Raji (cell line): ENCODE data around the gene ARMC10.

Source experiments
- POLR2A ChIP-seq: IDR thresholded peaks from 2 replicates; pipeline ENCODE4 v1.6.1; 2011; ENCODE audit warnings: low read depth, low read length, control low read depth; ENCODE audit not compliant: insufficient read depth

The ARMC10 gene

DNA sequence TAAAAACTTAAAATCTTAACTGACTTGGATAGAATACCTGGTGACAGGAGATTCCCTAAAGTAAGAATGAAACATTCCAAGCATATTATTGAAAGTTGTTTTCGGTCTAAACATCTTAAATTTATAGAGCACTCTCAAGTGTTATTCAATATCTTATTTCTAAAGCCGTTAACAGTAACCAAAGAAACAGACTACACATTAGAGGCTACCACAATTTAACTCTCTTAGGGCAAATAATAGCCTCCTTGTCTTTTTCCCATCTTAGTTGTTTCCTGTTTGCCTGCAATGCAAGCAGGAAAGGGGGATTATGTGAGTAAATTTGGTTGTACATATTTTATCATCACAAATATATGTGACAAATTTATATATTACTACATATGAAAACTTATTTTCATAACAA is 42.5 kb downstream of the ARMC10 start:
- no peak for TF ChIP-seq POLR2A

GRCh38 chr7:103119791-103120291 is 44.9 kb downstream of the ARMC10 start:
- TF ChIP-seq POLR2A = no peak

- TF ChIP-seq POLR2A = no peak
Observed at GRCh38 chr7:103120362-103120761, 45.4 kb downstream of the ARMC10 start.

DNA sequence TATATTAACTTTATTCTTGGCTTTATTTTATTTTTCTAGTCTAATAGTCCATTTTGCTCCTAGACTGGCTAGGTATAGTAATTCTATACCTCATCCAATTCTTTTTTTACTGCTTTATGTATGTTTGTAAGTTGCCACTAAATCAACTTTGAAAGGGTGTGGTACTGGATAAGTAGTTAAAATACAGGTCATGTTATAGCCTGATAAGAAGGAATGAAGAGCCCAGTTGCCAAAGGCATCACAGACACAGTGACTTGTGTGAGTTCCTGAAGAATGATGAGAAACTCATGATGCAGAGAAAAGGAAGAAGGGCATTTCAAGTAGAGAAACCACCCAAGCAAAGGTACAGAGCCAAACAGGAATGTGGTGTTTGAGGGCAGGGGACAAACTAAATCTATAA is 46.7 kb downstream of the ARMC10 start:
- TF ChIP-seq POLR2A = no peak

GRCh38 chr7:103123529-103123928 is 48.6 kb downstream of the ARMC10 start:
- no peak for TF ChIP-seq POLR2A

GRCh38 chr7:103124429-103124979 is 49.6 kb downstream of the ARMC10 start:
- TF ChIP-seq POLR2A = no peak

DNA sequence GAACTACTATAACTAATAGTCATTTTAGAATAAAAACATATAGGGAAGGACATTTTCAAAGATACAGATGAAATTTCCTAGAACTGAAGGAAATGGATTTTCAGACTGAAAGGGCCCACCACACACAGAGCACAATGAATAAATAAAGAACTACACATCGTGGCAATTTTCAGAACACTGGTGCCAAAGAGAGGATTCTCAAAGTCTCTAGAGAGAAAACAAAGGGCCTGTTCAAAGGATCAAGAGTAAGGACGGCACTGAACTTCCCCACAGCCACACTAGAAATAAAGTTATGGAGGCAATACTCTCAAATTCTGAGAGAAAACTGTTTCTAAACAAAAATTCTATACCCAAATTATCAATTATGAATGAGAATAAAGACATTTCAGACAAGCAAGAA is 52.1 kb downstream of the ARMC10 start:
- no peak for TF ChIP-seq POLR2A

DNA sequence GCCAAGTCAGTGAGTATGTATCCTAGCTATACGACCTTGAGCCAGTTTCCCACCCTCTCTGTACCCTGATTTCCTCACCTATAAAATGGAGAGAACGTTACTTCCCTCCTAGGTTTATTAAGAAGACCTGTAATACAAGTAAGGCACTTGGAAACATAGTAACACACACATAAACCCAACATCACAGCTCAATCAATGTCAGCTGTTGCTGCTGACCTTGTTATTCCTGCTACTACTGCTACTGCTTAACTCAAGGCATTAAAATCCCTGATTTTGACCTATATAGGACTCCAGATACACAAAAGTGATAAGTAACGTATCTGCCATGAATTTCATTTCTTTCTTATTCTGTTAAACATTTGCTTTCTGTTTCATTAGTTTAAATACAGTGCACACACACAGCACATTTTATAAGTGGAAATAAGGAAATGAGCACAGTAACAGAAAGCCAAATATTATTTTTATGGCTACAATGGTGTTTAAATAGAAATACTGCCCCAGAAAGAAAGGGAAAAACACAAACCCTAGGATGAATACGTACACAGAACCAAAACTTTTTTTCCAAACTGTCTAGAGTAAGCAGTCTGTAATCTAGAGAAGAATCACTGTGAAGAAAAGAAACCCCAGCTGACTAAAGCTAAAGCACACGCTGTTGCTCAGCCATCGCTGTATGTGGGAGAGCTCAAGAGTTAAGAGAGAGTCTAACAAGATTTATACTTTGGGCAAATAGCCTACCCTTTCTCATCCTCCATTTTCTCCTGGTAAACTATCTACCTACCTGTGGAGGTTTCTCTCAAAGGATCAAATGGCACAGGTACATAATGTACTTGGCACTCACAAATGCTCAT is 55.0 kb downstream of the ARMC10 start:
- TF ChIP-seq POLR2A = no peak

GRCh38 chr7:103130901-103131624 is 56.1 kb downstream of the ARMC10 start:
- no peak for TF ChIP-seq POLR2A

- TF ChIP-seq POLR2A = no peak
Observed at GRCh38 chr7:103132995-103133688, 58.2 kb downstream of the ARMC10 start.

- no peak for TF ChIP-seq POLR2A
Observed at GRCh38 chr7:103134836-103135554, 60.1 kb downstream of the ARMC10 start.

DNA sequence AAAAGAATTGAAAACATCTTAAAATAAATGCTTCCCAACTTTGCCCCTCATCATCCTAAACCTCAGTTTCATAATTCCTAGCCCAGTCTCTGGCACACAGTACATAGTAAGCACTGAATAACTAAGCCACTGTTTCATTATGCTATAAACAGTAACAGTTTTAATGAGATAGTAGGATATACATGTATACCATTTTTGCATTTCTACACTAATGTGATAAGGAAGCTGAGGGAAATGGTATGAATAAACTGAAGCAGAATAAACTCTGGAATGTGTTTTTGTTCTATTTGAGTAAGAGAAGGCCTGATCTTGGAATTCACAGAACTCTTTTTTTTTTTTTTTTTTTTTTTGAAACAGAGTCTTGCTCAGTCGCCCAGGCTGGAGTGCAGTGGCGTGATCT is 65.1 kb downstream of the ARMC10 start:
- TF ChIP-seq POLR2A = no peak

DNA sequence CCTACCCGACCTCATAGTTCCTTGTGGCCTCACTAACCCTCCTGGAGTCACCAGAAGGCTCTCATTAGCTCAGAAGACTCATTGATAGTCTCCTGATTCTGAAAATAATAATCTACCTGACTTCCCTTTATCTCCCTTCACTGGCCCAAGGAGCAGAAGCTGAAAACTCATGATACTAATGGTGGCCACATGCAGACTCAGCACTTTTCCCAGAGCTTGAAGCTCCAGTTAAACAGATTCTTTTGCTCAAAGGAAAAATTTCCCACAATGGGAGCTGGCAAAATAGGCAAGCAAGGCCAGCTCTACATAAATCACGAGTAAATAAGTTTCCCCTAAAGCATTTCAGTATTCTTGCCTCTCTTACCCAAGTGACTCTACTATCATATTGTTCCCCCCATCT is 65.7 kb downstream of the ARMC10 start:
- TF ChIP-seq POLR2A = no peak

DNA sequence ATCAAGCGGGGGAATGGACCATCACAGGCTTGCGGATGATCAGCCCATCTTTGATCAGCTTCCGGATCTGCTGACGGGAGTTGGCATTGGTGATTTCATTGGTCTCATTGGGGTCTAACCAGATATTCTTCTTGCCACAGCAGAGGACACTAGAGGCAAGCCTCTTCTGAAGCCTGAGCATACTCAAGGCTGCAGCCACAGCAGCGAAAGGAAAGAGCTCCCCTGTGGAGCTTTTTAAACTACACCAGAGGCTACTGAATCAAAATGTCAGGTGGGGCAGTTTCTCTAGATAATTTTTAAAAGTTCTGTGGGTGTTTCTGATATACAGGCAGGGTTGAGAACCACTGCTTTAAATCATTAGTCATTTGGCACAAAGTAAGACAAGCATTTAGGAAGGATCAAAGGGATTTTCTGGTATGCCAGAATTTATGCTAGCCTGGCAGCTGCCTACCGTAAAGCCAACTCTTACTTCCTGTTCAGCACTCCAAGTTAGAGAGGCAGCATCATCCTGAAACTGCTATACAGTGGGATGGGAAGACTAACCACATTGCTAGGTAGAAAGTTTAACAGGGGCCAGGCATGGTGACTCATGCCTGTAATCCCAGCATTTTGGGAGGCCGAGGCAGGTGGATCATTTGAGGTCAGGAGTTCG is 66.9 kb downstream of the ARMC10 start:
- TF ChIP-seq POLR2A = no peak
